ENCODE results near the gene SBNO1.

Gene SBNO1

DNA sequence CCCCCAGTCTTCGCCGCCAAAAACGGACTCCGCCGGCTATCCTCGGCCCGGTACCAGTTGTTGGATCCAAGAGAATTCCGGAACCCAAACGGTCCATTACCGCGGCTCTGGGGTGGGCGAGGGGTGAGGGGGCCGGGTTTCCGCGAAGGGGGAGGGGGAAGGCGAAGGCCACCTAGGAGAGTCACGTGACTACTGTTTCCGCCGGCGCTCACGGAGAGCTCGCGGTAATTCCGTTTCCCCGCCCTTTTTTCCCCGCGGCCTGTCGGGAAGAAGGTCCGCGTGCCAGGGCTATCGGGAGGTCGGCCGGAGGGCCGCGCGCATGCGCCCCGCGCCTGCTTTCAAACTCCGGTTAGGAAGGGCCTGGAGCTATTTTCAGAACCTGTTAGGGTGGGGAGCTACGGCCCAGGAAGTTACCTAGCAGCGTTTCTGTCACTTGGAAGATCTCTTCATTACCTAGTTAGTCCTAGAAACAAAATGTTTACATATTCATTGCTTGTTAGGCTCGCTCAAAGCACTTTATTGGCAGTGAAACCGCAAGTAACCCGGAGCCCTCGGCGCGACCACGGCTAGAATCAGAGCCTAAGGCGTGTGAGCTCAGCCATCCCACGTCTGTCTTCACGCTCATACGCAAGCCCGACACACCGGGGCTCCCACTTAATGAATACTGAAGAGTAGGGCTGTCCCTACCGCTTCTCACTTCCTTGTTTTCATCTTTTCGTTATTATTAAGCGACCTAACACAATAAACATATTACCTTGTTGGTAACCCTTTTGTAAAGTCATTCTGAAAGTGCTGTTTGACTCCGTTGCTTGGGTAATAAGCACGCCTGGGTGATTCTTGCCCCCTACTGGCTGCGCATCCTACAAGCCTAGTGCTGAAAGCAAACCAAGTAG lies 624 bp upstream of the SBNO1 start:
- no peaks in the 10 kb centered on the region for H3K9me3 ChIP-seq (ENCODE audit: control insufficient read depth, low read length)
- H3K27me3 ChIP-seq (replicated peaks; ENCODE audit: control insufficient read depth, insufficient read depth, low read length), result no peaks in the 10 kb centered on the region
- peak; percentile 100 for DNase-seq (ENCODE audit: low read depth)
- H3K4me1 ChIP-seq (ENCODE audit: control insufficient read depth, insufficient read depth, low read length), result peaks cover 10% of the 10 kb centered on the region
- H3K36me3 ChIP-seq (ENCODE audit: control insufficient read depth, insufficient read depth, low read length, severe bottlenecking), result no peaks in the 10 kb centered on the region
- peak overlapping the region; percentile 92 for H3K4me3 ChIP-seq (ENCODE audit: low read length)
- peak overlapping the region; percentile 92 for H3K9ac ChIP-seq (ENCODE audit: low read length)

DNA sequence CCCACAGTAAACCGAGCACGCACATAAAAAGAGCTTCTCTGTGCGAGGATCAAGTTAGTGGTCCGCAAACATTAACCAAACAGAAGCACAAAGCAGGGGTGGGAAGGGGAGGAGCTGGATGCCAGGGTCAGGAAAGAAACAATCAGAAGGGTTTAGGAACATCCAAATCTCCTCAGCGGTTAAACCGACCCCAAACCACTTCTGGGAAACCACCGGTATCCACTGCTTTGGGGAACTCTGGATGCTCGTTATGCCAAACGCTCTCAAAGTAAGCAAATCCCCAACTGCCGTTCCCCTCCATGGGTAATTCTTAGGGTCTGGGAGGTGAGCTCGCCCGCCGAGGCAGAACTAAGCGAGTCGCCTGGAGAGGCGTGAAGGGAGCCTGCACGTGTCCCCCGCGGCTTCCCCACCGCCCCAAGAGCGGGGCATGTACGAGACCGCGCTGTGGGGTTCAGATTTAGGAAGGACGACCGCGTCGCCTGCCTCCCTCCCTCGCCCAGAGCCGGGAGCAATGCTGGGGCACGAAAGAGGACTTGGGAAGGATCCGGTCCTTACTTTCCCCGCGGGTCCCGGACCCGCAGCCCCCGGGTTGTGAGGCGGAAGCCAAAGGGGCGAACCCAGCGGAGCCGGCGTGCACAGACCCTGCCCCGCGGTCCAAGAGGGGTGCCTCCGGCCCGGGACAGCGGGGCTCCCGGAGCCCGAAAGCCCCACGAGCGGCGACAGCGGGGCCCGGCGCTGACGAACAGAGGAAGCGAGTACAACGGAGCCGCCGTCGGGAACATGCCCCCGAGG lies 711 bp downstream of the SBNO1 start:
- Histone ChIP-seq H3K9me3 (ENCODE audit: control insufficient read depth, low read length) (no peaks in the 10 kb centered on the region), H3K4me1 (ENCODE audit: control insufficient read depth, insufficient read depth, low read length) (peaks cover 10% of the 10 kb centered on the region), H3K4me3 (ENCODE audit: low read length) (peak overlapping the region; percentile 92), H3K27me3 (replicated peaks; ENCODE audit: control insufficient read depth, insufficient read depth, low read length) (no peaks in the 10 kb centered on the region), H3K9ac (ENCODE audit: low read length) (peak overlapping the region; percentile 93), H3K36me3 (ENCODE audit: control insufficient read depth, insufficient read depth, low read length, severe bottlenecking) (no peaks in the 10 kb centered on the region)
- DNase-seq (ENCODE audit: low read depth), result peak; percentile 60

DNA sequence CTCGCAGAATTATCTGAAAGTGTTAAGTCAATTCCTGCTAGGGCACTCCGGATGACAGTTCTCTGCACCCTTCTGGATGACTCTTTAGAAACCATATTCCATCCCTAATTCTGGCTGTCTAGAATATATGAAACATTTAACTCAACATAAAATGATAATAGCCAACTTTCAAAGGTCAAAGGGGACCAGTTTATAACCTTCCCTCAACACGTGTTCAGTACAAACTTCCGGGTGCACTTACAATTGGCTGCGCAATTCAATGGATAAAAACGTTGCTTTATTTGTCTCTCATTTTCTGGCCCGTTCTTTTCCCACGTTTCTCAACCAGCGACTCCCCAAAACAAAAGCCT lies 1.3 kb downstream of the SBNO1 start:
- no peak for DNase-seq (ENCODE audit: low read depth)
- H3K9me3 ChIP-seq (ENCODE audit: control insufficient read depth, low read length), result no peaks in the 10 kb centered on the region
- peaks cover 10% of the 10 kb centered on the region for H3K4me1 ChIP-seq (ENCODE audit: control insufficient read depth, insufficient read depth, low read length)
- H3K27me3 ChIP-seq (replicated peaks; ENCODE audit: control insufficient read depth, insufficient read depth, low read length), result no peaks in the 10 kb centered on the region
- H3K4me3 ChIP-seq (ENCODE audit: low read length), result peak overlapping the region; percentile 92
- peak overlapping the region; percentile 93 for H3K9ac ChIP-seq (ENCODE audit: low read length)
- H3K36me3 ChIP-seq (ENCODE audit: control insufficient read depth, insufficient read depth, low read length, severe bottlenecking), result no peaks in the 10 kb centered on the region

DNA sequence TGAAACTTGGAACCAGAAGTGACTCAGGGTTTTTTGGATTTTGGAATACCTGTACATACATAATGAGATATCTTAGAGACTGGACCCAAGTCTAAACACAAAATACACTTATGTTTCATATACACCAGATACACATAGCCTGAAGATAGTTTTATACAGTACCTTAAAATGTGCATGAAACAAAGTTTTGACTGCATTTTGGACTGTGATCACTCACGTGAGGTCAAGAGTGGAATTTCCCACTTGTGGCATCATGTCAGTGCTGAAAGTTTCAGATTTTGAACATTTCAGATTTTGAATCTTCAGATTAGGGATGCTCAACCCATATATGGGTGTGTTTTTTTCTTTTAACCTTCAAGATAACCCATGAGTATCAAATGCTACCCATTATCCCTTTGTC lies 6.6 kb downstream of the SBNO1 start:
- Histone ChIP-seq H3K4me1 (ENCODE audit: control insufficient read depth, insufficient read depth, low read length) (peaks cover 12% of the 10 kb centered on the region), H3K36me3 (ENCODE audit: control insufficient read depth, insufficient read depth, low read length, severe bottlenecking) (no peaks in the 10 kb centered on the region), H3K27me3 (replicated peaks; ENCODE audit: control insufficient read depth, insufficient read depth, low read length) (no peaks in the 10 kb centered on the region), H3K9ac (ENCODE audit: low read length) (no peak overlapping the region), H3K9me3 (ENCODE audit: control insufficient read depth, low read length) (no peaks in the 10 kb centered on the region), H3K4me3 (ENCODE audit: low read length) (no peak overlapping the region)
- DNase-seq (ENCODE audit: low read depth), result no peak

DNA sequence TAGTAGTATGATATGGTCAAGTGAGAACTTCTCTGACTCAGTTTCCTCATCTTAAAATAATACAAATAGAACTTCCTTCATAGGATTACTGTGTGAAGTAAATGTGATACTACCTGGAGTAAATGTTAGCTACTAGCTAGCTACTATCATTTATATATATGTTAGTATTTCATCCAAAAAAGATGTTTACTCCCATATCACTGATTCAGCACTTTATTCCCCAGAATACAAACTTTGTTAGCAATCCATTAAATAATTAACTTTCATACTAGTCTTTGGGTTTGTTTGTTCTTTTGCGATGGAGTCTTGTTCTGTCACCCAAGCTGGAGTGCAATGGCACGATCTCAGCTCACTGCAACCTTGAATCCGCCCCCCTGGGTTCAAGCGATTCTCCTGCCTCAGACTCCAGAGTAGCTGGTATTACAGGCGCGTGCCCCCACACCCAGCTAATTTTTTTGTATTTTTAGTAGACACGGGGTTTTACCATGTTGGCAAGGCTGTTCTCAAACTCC lies 8.4 kb downstream of the SBNO1 start:
- no peak for DNase-seq (ENCODE audit: low read depth)
- Histone ChIP-seq H3K4me3 (ENCODE audit: low read length) (no peak overlapping the region), H3K36me3 (ENCODE audit: control insufficient read depth, insufficient read depth, low read length, severe bottlenecking) (no peaks in the 10 kb centered on the region), H3K4me1 (ENCODE audit: control insufficient read depth, insufficient read depth, low read length) (peaks cover 4% of the 10 kb centered on the region), H3K27me3 (replicated peaks; ENCODE audit: control insufficient read depth, insufficient read depth, low read length) (no peaks in the 10 kb centered on the region), H3K9me3 (ENCODE audit: control insufficient read depth, low read length) (no peaks in the 10 kb centered on the region), H3K9ac (ENCODE audit: low read length) (no peak overlapping the region)

DNA sequence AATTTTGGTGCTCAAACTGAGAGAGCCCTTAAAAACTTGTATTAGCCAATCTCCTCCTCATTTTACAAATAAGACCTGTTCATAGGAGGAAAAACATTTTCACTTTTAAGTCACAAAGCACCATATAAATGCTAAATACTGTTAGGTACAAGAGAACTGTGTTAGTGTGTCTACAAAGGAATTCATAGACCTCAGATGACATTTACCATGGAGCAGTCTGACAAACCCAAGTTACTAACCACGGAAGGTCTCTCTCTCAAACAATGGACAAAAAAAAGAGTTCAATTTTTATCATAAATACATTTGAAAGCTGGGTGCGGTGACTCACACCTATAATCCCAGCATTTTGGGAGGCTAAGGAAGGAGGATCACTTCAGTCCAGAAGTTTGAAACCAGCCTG lies 10.0 kb downstream of the SBNO1 start:
- no peaks in the 10 kb centered on the region for H3K9me3 ChIP-seq (ENCODE audit: control insufficient read depth, low read length)
- H3K9ac ChIP-seq (ENCODE audit: low read length), result no peak overlapping the region
- DNase-seq (ENCODE audit: low read depth), result no peak
- no peak overlapping the region for H3K4me3 ChIP-seq (ENCODE audit: low read length)
- H3K4me1 ChIP-seq (ENCODE audit: control insufficient read depth, insufficient read depth, low read length), result peaks cover 4% of the 10 kb centered on the region
- no peaks in the 10 kb centered on the region for H3K27me3 ChIP-seq (replicated peaks; ENCODE audit: control insufficient read depth, insufficient read depth, low read length)
- no peaks in the 10 kb centered on the region for H3K36me3 ChIP-seq (ENCODE audit: control insufficient read depth, insufficient read depth, low read length, severe bottlenecking)

DNA sequence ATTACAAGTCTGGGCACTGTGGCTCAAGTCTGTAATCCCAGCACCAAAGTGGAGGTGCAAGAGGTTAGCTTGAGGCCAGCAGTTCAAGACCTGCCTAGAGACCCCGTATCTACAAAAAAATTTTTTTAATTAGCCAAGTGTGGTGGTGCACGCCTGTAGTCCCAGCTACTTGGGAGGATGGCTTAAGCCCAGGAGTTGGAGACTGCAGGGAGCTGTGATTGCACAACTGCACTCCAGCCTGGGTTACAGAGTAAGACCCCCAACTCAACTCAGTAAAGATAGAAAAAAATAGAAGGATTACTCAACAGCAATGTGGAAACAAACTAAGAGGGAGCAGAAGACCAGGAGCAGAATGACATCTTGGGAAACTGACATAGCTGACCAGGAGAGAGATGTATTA lies 13.3 kb downstream of the SBNO1 start:
- no peak overlapping the region for H3K9ac ChIP-seq (ENCODE audit: low read length)
- H3K4me1 ChIP-seq (ENCODE audit: control insufficient read depth, insufficient read depth, low read length), result no peaks in the 10 kb centered on the region
- DNase-seq (ENCODE audit: low read depth), result no peak
- no peak overlapping the region for H3K4me3 ChIP-seq (ENCODE audit: low read length)
- no peaks in the 10 kb centered on the region for H3K27me3 ChIP-seq (replicated peaks; ENCODE audit: control insufficient read depth, insufficient read depth, low read length)
- peaks cover 15% of the 10 kb centered on the region for H3K36me3 ChIP-seq (ENCODE audit: control insufficient read depth, insufficient read depth, low read length, severe bottlenecking)
- no peaks in the 10 kb centered on the region for H3K9me3 ChIP-seq (ENCODE audit: control insufficient read depth, low read length)

DNA sequence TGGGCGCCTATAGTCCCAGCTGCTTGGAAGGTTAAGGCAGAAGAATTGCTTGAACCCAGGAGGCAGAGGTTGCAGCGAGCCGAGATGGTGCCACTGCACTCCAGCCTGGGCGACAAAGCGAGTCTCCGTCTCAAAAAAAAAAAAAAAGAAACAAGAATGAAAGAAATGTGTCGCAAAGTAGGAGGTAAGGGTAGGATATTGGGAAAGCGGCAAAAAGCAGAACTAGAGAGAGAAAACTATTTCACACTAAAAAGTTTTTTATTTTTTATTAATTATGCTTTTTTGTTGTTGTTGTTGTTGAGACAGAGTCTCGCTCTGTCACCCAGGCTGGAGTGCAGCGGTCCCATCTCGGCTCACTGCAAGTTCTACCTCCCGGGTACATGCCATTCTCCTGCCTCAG lies 17.7 kb downstream of the SBNO1 start:
- Histone ChIP-seq H3K4me3 (ENCODE audit: low read length) (no peak overlapping the region), H3K9me3 (ENCODE audit: control insufficient read depth, low read length) (no peaks in the 10 kb centered on the region), H3K27me3 (replicated peaks; ENCODE audit: control insufficient read depth, insufficient read depth, low read length) (no peaks in the 10 kb centered on the region), H3K4me1 (ENCODE audit: control insufficient read depth, insufficient read depth, low read length) (no peaks in the 10 kb centered on the region), H3K36me3 (ENCODE audit: control insufficient read depth, insufficient read depth, low read length, severe bottlenecking) (peaks cover 50% of the 10 kb centered on the region), H3K9ac (ENCODE audit: low read length) (no peak overlapping the region)
- no peak for DNase-seq (ENCODE audit: low read depth)

DNA sequence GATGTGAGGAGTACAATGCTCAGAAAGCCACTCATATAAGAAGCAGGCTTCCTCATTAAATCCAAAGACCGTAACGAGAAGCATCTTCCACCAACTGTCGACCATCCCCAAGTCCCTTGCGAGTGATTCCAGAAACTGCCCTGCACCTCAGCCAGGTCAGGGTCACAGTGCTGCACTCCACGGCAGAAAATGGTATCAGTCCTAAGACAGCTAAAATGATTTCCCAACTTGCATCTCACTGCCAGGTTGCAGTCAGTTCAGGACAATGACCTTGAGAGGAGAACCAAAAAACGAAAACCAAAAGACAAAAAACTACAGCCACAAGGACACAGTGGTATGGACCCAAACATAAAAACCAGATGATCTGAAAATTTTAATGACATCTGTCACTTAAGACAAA lies 20.6 kb downstream of the SBNO1 start:
- H3K9ac ChIP-seq (ENCODE audit: low read length), result no peak overlapping the region
- no peaks in the 10 kb centered on the region for H3K4me1 ChIP-seq (ENCODE audit: control insufficient read depth, insufficient read depth, low read length)
- DNase-seq (ENCODE audit: low read depth), result no peak
- H3K4me3 ChIP-seq (ENCODE audit: low read length), result no peak overlapping the region
- no peaks in the 10 kb centered on the region for H3K27me3 ChIP-seq (replicated peaks; ENCODE audit: control insufficient read depth, insufficient read depth, low read length)
- H3K36me3 ChIP-seq (ENCODE audit: control insufficient read depth, insufficient read depth, low read length, severe bottlenecking), result peaks cover 64% of the 10 kb centered on the region
- no peaks in the 10 kb centered on the region for H3K9me3 ChIP-seq (ENCODE audit: control insufficient read depth, low read length)

DNA sequence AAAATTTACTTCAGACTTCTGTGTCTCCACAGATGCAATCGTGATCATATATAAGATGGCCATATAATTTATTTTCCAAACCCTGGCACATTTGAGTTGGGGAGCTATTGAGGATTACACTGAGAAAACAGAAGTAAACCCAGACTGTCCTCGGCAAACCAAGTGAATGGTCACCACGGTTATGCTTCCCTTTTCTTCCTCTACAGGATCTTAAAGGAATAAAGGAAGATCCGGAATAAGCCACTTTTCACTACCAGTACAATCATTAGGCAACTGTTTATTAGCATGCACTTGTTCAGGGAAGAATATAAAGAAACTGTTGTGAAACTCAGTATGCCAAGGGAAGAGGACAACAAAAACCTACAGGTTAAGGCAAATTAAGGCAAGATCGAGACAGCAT lies 27.6 kb downstream of the SBNO1 start:
- H3K36me3 ChIP-seq (ENCODE audit: control insufficient read depth, insufficient read depth, low read length, severe bottlenecking), result peaks cover 53% of the 10 kb centered on the region
- H3K27me3 ChIP-seq (replicated peaks; ENCODE audit: control insufficient read depth, insufficient read depth, low read length), result no peaks in the 10 kb centered on the region
- no peak for DNase-seq (ENCODE audit: low read depth)
- H3K4me1 ChIP-seq (ENCODE audit: control insufficient read depth, insufficient read depth, low read length), result no peaks in the 10 kb centered on the region
- no peak overlapping the region for H3K4me3 ChIP-seq (ENCODE audit: low read length)
- no peak overlapping the region for H3K9ac ChIP-seq (ENCODE audit: low read length)
- no peaks in the 10 kb centered on the region for H3K9me3 ChIP-seq (ENCODE audit: control insufficient read depth, low read length)

DNA sequence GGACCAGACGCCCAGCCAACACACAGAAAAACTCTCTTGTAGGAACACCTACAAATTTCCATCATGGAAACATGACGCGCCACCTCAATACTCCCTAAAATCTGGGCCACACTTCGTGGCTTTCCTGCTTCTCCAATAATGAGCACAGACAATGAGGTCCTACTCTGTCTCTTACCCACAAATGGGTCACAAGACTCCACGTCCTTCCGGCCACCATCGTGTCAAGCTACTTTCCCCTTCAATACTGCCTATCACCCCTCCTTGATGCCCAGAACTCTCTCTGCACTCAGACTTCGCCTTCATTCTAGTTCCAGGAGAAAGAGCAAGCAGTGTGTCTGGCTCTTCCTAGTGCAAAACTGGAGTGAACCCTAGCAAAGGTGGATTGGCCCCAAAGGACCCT lies 28.1 kb downstream of the SBNO1 start:
- Histone ChIP-seq H3K27me3 (replicated peaks; ENCODE audit: control insufficient read depth, insufficient read depth, low read length) (no peaks in the 10 kb centered on the region), H3K4me3 (ENCODE audit: low read length) (no peak overlapping the region), H3K9ac (ENCODE audit: low read length) (no peak overlapping the region), H3K4me1 (ENCODE audit: control insufficient read depth, insufficient read depth, low read length) (no peaks in the 10 kb centered on the region), H3K9me3 (ENCODE audit: control insufficient read depth, low read length) (no peaks in the 10 kb centered on the region), H3K36me3 (ENCODE audit: control insufficient read depth, insufficient read depth, low read length, severe bottlenecking) (peaks cover 57% of the 10 kb centered on the region)
- DNase-seq (ENCODE audit: low read depth), result no peak
